ENCODE measurements around the gene RBM15. TPM values are rescaled to one million over a fixed set of nuclear protein-coding genes. Genes with fewer than 3 reads are reported as not detected.

The RBM15 gene
- total and polyA plus RNA-seq, 2 of the 4 experiments (the other 2 are of a cell fraction) = 6.3 to 31.7 TPM

- peak overlapping the region; percentile 89 for H4K91ac ChIP-seq (ENCODE audit: insufficient read depth, low read depth, low read length)
- peak overlapping the region; percentile 78 for H2AK5ac ChIP-seq (ENCODE audit: low read depth, low read length)
- H2AFZ ChIP-seq (replicated peaks; ENCODE audit: low read length, poor library complexity) = peak overlapping the region; percentile 97
- peaks cover 35% of the 10 kb centered on the region for H4K20me1 ChIP-seq (ENCODE audit: insufficient read depth, low read length)
- peaks cover 17% of the 10 kb centered on the region for H3K36me3 ChIP-seq (ENCODE audit: control insufficient read depth, insufficient read depth, low read length)
- 0% methylated on average over 41 of the region's 77 CpGs; no CpG with 5 or more reads in 1 of the 2 experiments for WGBS, 2 experiments (ENCODE audit: extremely low coverage in 2 of 2, insufficient read length in 1 of 2)
- peak overlapping the region; percentile 56 for H3K4me2 ChIP-seq (ENCODE audit: low read depth, low read length)
- peak overlapping the region; percentile 94 for H3K14ac ChIP-seq (replicated peaks; ENCODE audit: low read depth, low read length)
- H2BK15ac ChIP-seq (ENCODE audit: low read depth, low read length) = peak overlapping the region; percentile 19; the same call in 1 of the 3 replicates
- H3K18ac ChIP-seq (ENCODE audit: low read depth, low read length) = peak overlapping the region; percentile 10; the same call in 1 of the 2 replicates
- POLR2A ChIA-PET (ENCODE audit: unreplicated experiment) = interaction anchor here (0.7 kb wide), 1 partner anchor 18 kb away, joined by 3 read pairs; no protein-coding TSS in a partner anchor
- no peak overlapping the region for H4K5ac ChIP-seq (ENCODE audit: low read depth, low read length)
- peak overlapping the region; percentile 92 for H3K4ac ChIP-seq (ENCODE audit: low read depth, low read length)
- H2BK20ac ChIP-seq (ENCODE audit: low read depth, low read length) = no peak overlapping the region
- no peaks in the 10 kb centered on the region for H3K27me3 ChIP-seq (ENCODE audit: control insufficient read depth, insufficient read depth, low read length)
- dilution Hi-C loops (cut with HindIII; ENCODE audit: low sequenced_read_pairs, unreplicated experiment) (no loop called here), intact Hi-C loops (cut with micrococcal nuclease) (loop anchor here (1.0 to 2.0 kb wide), 3 partner anchors 51 to 121 kb away; partner anchors contain the start of genes LAMTOR5 and SLC16A4), in situ Hi-C loops (cut with MboI; ENCODE audit: low sequenced_read_pairs) (loop anchor here (5.0 to 10.0 kb wide), 2 partner anchors 63 to 125 kb away; no protein-coding TSS in a partner anchor)
- peak overlapping the region; percentile 64 for H3K4me3 ChIP-seq (ENCODE audit: insufficient read depth, low read depth, low read length)
- peak overlapping the region; percentile 81 for H3K9ac ChIP-seq (ENCODE audit: low read depth, low read length)
- peaks cover 18% of the 10 kb centered on the region for H3K4me1 ChIP-seq (ENCODE audit: control insufficient read depth, insufficient read depth, low read length)
- H3K9me1 ChIP-seq (ENCODE audit: insufficient read depth, low read length) = peaks cover 12% of the 10 kb centered on the region
- peak overlapping the region; percentile 97 for H2AK9ac ChIP-seq (replicated peaks; ENCODE audit: low read depth, low read length, poor library complexity)
- peak overlapping the region; percentile 47 to 90 for H4K8ac ChIP-seq (ENCODE audit: low read depth in 2 of 2, low read length in 2 of 2)
- peaks cover 0 to 34% of the 10 kb centered on the region in 2 experiments; a peak in 2 of 4 replicates for H3K79me1 ChIP-seq (ENCODE audit: low read depth in 1 of 2, low read length in 2 of 2)
- peak overlapping the region; percentile 82 for H3K27ac ChIP-seq (ENCODE audit: insufficient read depth, low read length)
- H3K9me3 ChIP-seq (ENCODE audit: control insufficient read depth, insufficient read depth, low read length) = no peaks in the 10 kb centered on the region
- no TSS peak for BruUV-seq (replicated peaks)
- peak; percentile 54 for DNase-seq
- TF ChIP-seq FOS (IDR thresholded peaks at IDR 0.05; ENCODE audit: low read depth, low read length) (no peak), BHLHE40 (IDR thresholded peaks at IDR 0.05; ENCODE audit: low read depth, low read length) (peak; percentile 83), CTCF (conservative IDR thresholded peaks at IDR 0.05; ENCODE audit: low read depth, low read length) (peak; percentile 41), CHD1 (IDR thresholded peaks at IDR 0.05; ENCODE audit: low read depth, low read length) (no peak), POLR2A (IDR thresholded peaks at IDR 0.05; ENCODE audit: low read depth, low read length) (peak; percentile 82; the same call in 1 of the 2 replicates), MAZ (IDR thresholded peaks at IDR 0.05; ENCODE audit: borderline replicate concordance, low read depth, low read length) (peak; percentile 77), MXI1 (IDR thresholded peaks at IDR 0.05; ENCODE audit: borderline replicate concordance, low read depth, low read length) (0 out of 2 replicates have a peak, but pooled peaks have one; percentile 64)
- peak; percentile 6 for ATAC-seq (ENCODE audit: low read depth)
- H2BK5ac ChIP-seq (ENCODE audit: low read depth, low read length, poor library complexity, severe bottlenecking) = peak overlapping the region; percentile 76
- peak overlapping the region; percentile 92 for H3K23ac ChIP-seq (ENCODE audit: low read depth, low read length)
- peak overlapping the region; percentile 89 for H3K56ac ChIP-seq (ENCODE audit: extremely low read depth, insufficient read depth, low read length)
- CTCF ChIA-PET = interaction anchor here (0.9 to 1.5 kb wide), 6 partner anchors 10 to 156 kb away, joined by 3 to 4 read pairs (median 3); partner anchors contain the start of gene SLC16A4
- H2BK120ac ChIP-seq (ENCODE audit: low read depth, low read length) = peak overlapping the region; percentile 60; the same call in 1 of the 2 replicates
Measured at GRCh38 chr1:110339407-110340206, 430 bp downstream of the RBM15 start.

All from IMR-90 (cell line).